T-helper 2 cell treated with Interferon-gamma antibody and Interleukin-4, amounts not matched to agents 100 ng/mL and 5 ng/mL, for 36 hours (primary cell): Measurements from ENCODE around the gene ZFYVE16. TPM values are rescaled to one million over a fixed set of nuclear protein-coding genes. Genes with fewer than 3 reads are reported as not detected.
"Not testable (repeated sequence)": the region's sequence is repeated elsewhere in the genome, so short reads cannot be mapped to it uniquely, and the experiment has no call there.

Source experiments
- intact Hi-C: fragments of 100-400 bp; cut with micrococcal nuclease; formaldehyde crosslinking; loops from one replicate; pipeline ENCODE4 v1.15.1; 2023
- total RNA-seq: library from RNA; stranded (reverse); gene quantifications from 2 replicates; pipeline ENCODE4 v1.2.3, GENCODE V29; 2022

ZFYVE16 gene
- total RNA-seq, 1 donor from 2014 or later, result 9.4 TPM

GRCh38 chr5:80483636-80484232 is 75.9 kb downstream of the ZFYVE16 start:
- intact Hi-C loops, result loop anchor here (10.0 kb wide), 1 partner anchor 711 kb away; no protein-coding TSS in a partner anchor

GRCh38 chr5:80487444-80487828 is 79.6 kb downstream of the ZFYVE16 start:
- intact Hi-C loops, result loop anchor here (5.0 to 10.0 kb wide), 3 partner anchors 80 to 707 kb away; partner anchors contain the start of gene ZFYVE16

GRCh38 chr5:80487829-80488721 is 80.2 kb downstream of the ZFYVE16 start, which contains the start of gene FAM151B:
Gene FAM151B, plus strand, starts transcription at chr5:80488100. Its CDS starts 24 bp downstream, at chr5:80488124.
- intact Hi-C loops, result loop anchor here (5.0 to 10.0 kb wide), 3 partner anchors 81 to 707 kb away; partner anchors contain the start of gene ZFYVE16

GRCh38 chr5:80491296-80491695 is 83.4 kb downstream of the ZFYVE16 start:
- intact Hi-C loops, result no loop called here

GRCh38 chr5:80492741-80493140 is 84.9 kb downstream of the ZFYVE16 start:
- intact Hi-C loops, result no loop called here

GRCh38 chr5:80493443-80493842 is 85.6 kb downstream of the ZFYVE16 start:
- intact Hi-C loops, result not testable (repeated sequence)

- intact Hi-C loops, result no loop called here
Measured at GRCh38 chr5:80495891-80496290, 88.0 kb downstream of the ZFYVE16 start.

GRCh38 chr5:80502800-80503199 is 94.9 kb downstream of the ZFYVE16 start:
- intact Hi-C loops, result no loop called here

GRCh38 chr5:80503641-80504040 is 95.8 kb downstream of the ZFYVE16 start:
- intact Hi-C loops, result no loop called here

GRCh38 chr5:80504833-80505232 is 97.0 kb downstream of the ZFYVE16 start:
- intact Hi-C loops, result no loop called here

GRCh38 chr5:80507663-80508062 is 99.8 kb downstream of the ZFYVE16 start:
- intact Hi-C loops, result no loop called here

- intact Hi-C loops, result no loop called here
Measured at GRCh38 chr5:80508844-80509243, 101.0 kb downstream of the ZFYVE16 start.

GRCh38 chr5:80509362-80509761 is 101.5 kb downstream of the ZFYVE16 start:
- intact Hi-C loops, result no loop called here

GRCh38 chr5:80516826-80517225 is 109.0 kb downstream of the ZFYVE16 start:
- intact Hi-C loops, result no loop called here

Other genes starting within 250 kb of the ZFYVE16 start
- 70.9 and 73.5 TPM in 2 replicates for gene SERINC5, start 152.0 kb upstream of the ZFYVE16 start, total RNA-seq
- not detected in 2 replicates for gene SPZ1, start 88.1 kb upstream of the ZFYVE16 start, total RNA-seq
- gene FAM151B, start 80.0 kb downstream of the ZFYVE16 start, total RNA-seq, result 0.30 and 1.0 TPM in 2 replicates
- not detected in 2 replicates for gene ANKRD34B, start 162.2 kb downstream of the ZFYVE16 start, total RNA-seq
- 20.8 and 22.4 TPM in 2 replicates for gene MSH3, start 246.6 kb downstream of the ZFYVE16 start, total RNA-seq
- gene DHFR, start 246.9 kb downstream of the ZFYVE16 start, total RNA-seq, result 90.5 and 95.9 TPM in 2 replicates